HUDEP-2 (cell line): Measurements from ENCODE around the gene SERPINE1.
"Not testable (repeated sequence)": the region's sequence is repeated elsewhere in the genome, so short reads cannot be mapped to it uniquely, and the experiment has no call there.

Experiments
- DNase-seq, 76 experiments: peaks; one replicate each; lab custom pipeline; 2025; ENCODE audit not compliant: unreplicated experiment in 76 of 76; lab: John Stamatoyannopoulos, UW

SERPINE1 gene

GRCh38 chr7:101121991-101122932 is 4.6 kb upstream of the SERPINE1 start:
- no peak for DNase-seq

- DNase-seq, result no peak
Observed at GRCh38 chr7:101122933-101123702, 3.8 kb upstream of the SERPINE1 start.

GRCh38 chr7:101123703-101124068 is 3.2 kb upstream of the SERPINE1 start:
- DNase-seq, result no peak

GRCh38 chr7:101124376-101125056 is 2.4 kb upstream of the SERPINE1 start:
- no peak for DNase-seq

GRCh38 chr7:101125989-101126650 is 784 bp upstream of the SERPINE1 start:
- peak in 55 of 76 experiments; percentile 6 to 64 (median 47) for DNase-seq

GRCh38 chr7:101127460-101128039 is 646 bp downstream of the SERPINE1 start:
- DNase-seq, result no peak

GRCh38 chr7:101128040-101128834 is 1.3 kb downstream of the SERPINE1 start:
- no peak for DNase-seq

- no peak for DNase-seq
Observed at GRCh38 chr7:101129603-101130117, 2.8 kb downstream of the SERPINE1 start.

GRCh38 chr7:101132626-101133600 is 6.0 kb downstream of the SERPINE1 start:
- not testable (repeated sequence) for DNase-seq

- no peak for DNase-seq
Observed at GRCh38 chr7:101133621-101134398, 6.9 kb downstream of the SERPINE1 start.

GRCh38 chr7:101134399-101134980 is 7.6 kb downstream of the SERPINE1 start:
- DNase-seq, result no peak

- peak in 1 of 76 experiments; percentile 8 for DNase-seq
Observed at GRCh38 chr7:101137651-101138212, 10.8 kb downstream of the SERPINE1 start.

- DNase-seq, result peak in 74 of 76 experiments; percentile 6 to 93 (median 79)
Observed at GRCh38 chr7:101138213-101138870, 11.4 kb downstream of the SERPINE1 start.

- no peak for DNase-seq
Observed at GRCh38 chr7:101140339-101140699, 13.4 kb downstream of the SERPINE1 start.

GRCh38 chr7:101140746-101141382 is 14.0 kb downstream of the SERPINE1 start:
- no peak for DNase-seq
